ENCODE measurements around the gene SLC22A23. TPM values are rescaled to one million over a fixed set of nuclear protein-coding genes. Genes with fewer than 3 reads are reported as not detected.

Gene SLC22A23
- total RNA-seq, 1 donor, result 9.0 TPM

GRCh38 chr6:3310703-3311102 lies 146.1 kb downstream of the SLC22A23 start:
- H3K4me3 ChIP-seq (ENCODE audit: low read depth, low read length), result no peak overlapping the region
- TF ChIP-seq CTCF (IDR thresholded peaks at IDR 0.05; ENCODE audit: insufficient read depth, low read length), result no peak

GRCh38 chr6:3310051-3310448 lies 146.8 kb downstream of the SLC22A23 start:
- TF ChIP-seq CTCF (IDR thresholded peaks at IDR 0.05; ENCODE audit: insufficient read depth, low read length), result no peak
- no peak for DNase-seq (ENCODE audit: low read depth)

More at GRCh38 chr6:3310703-3311102, 146.1 kb downstream of the SLC22A23 start:
- no peak for DNase-seq (ENCODE audit: low read depth)

GRCh38 chr6:3309391-3310050 lies 147.3 kb downstream of the SLC22A23 start:
- no peak overlapping the region for H3K4me3 ChIP-seq (ENCODE audit: low read depth, low read length)
- no peak for DNase-seq (ENCODE audit: low read depth)
- no peak for TF ChIP-seq CTCF (IDR thresholded peaks at IDR 0.05; ENCODE audit: insufficient read depth, low read length)

More at GRCh38 chr6:3310051-3310448, 146.8 kb downstream of the SLC22A23 start:
- H3K4me3 ChIP-seq (ENCODE audit: low read depth, low read length), result no peak overlapping the region

GRCh38 chr6:3308106-3308505 lies 148.7 kb downstream of the SLC22A23 start:
- no peak overlapping the region for H3K4me3 ChIP-seq (ENCODE audit: low read depth, low read length)
- DNase-seq (ENCODE audit: low read depth), result no peak
- TF ChIP-seq CTCF (IDR thresholded peaks at IDR 0.05; ENCODE audit: insufficient read depth, low read length), result no peak

DNA sequence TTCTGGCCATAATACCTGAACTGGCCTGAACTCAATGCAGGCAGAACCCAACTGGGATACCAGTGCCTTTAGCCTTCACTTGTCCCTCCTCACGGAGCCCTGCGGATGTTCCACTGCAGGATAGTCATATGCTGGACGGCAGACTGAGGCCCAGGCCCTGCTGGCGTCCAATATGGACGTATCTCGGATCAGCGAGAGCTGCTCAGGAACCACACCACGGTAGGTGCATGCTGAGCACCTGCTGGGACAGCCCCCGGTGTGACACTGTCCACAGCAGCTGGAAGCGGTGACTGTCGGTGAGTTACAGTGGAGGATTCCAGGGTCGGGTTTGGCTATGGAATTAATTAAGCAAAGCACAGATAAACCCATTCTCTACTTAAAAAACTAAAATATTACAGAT lies 149.4 kb downstream of the SLC22A23 start:
- no peak for DNase-seq (ENCODE audit: low read depth)

DNA sequence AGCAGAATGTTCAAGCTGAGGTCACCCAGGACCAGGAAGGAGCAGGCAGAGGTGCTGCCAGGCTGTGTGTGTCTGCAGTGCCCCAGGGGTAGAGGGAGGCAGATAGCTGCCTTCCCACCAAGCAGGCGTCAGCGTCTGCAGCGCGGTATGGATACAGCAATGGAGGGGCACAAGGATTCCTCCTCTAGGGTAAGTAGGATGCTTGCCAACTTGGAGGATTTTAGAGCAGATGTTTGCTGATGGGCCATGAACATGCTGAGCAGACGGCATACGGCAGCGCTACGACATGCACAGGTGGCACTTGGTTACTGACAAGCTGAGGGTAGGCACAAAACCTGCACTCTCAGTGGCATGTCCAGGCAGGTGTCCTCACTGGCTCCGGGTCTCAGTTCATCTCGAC lies 150.0 kb downstream of the SLC22A23 start:
- no peak for DNase-seq (ENCODE audit: low read depth)
- TF ChIP-seq CTCF (IDR thresholded peaks at IDR 0.05; ENCODE audit: insufficient read depth, low read length), result no peak

More for the DNA sequence above, 149.4 kb downstream of the SLC22A23 start:
- no peak for TF ChIP-seq CTCF (IDR thresholded peaks at IDR 0.05; ENCODE audit: insufficient read depth, low read length)
- no peak overlapping the region for H3K4me3 ChIP-seq (ENCODE audit: low read depth, low read length)

GRCh38 chr6:3305831-3306230 lies 151.0 kb downstream of the SLC22A23 start:
- DNase-seq (ENCODE audit: low read depth), result no peak
- H3K4me3 ChIP-seq (ENCODE audit: low read depth, low read length), result no peak overlapping the region
- TF ChIP-seq CTCF (IDR thresholded peaks at IDR 0.05; ENCODE audit: insufficient read depth, low read length), result no peak

More for the DNA sequence above, 150.0 kb downstream of the SLC22A23 start:
- no peak overlapping the region for H3K4me3 ChIP-seq (ENCODE audit: low read depth, low read length)

All from fibroblast of the aortic adventitia (primary cell).